HCT116 (cell line): Measurements from ENCODE around the gene DYNLT2. TPM values are rescaled to one million over a fixed set of nuclear protein-coding genes. Genes with fewer than 3 reads are reported as not detected.

Experiments used
- ATAC-seq: fragments of 200-7000 bp; cut with Tn5 transposase; 2 replicates; pipeline ENCODE4 v1.9.1; 2020; ENCODE audit warnings: mild to moderate bottlenecking, moderate library complexity
- BruUV-seq: library from RNA; stranded (reverse); fragments of 400-500 nt; replicated peaks from 2 replicates; lab custom pipeline; 2021; lab: Mats Ljungman, UMichigan
- CTCF ChIA-PET: fragments of 300-600 bp; sonication (Branson Sonifier 250); formaldehyde crosslinking; loops from one replicate; lab custom pipeline; 2021; ENCODE audit warnings: antibody characterized with exemption; lab: Charles Lee
- POLR2A ChIA-PET: fragments of 300-600, 350-600 bp; sonication (Branson Sonifier 250); formaldehyde crosslinking; loops from one replicate; lab custom pipeline; 2021; ENCODE audit warnings: antibody characterized with exemption; lab: Charles Lee
- RAD21 ChIA-PET, 2 experiments: fragments of 300-600 bp; sonication (Branson Sonifier 250); formaldehyde crosslinking; loops; one replicate each; lab custom pipeline; 2023; ENCODE audit warnings: low total read pairs in 2 of 2; ENCODE audit not compliant: uncharacterized antibody in 2 of 2, unreplicated experiment in 2 of 2, low non-redundant PET in 1 of 2; lab: Charles Lee
- DNase-seq: peaks from one replicate; pipeline ENCODE4 v3.0.0-alpha.2; 2010; ENCODE audit warnings: low read depth, low spot score
- H2AFZ ChIP-seq: fragments of 200-600 bp; shearing (Covaris generic), sonication (generic); 2 replicates; pipeline ENCODE4 v1.6.1; 2017; ENCODE audit warnings: low read depth, mixed run types, mixed read lengths, antibody characterized with exemption, low read length; ENCODE audit not compliant: poor library complexity, severe bottlenecking
- H3K27ac ChIP-seq: 2 replicates; pipeline ENCODE4 v1.5.1; 2012; ENCODE audit warnings: low read depth, low read length
- H3K27me3 ChIP-seq: fragments of 200-600 bp; sonication (generic); 2 replicates; pipeline ENCODE4 v1.6.1; 2016; ENCODE audit warnings: mixed run types, low read length, mixed read lengths; ENCODE audit not compliant: insufficient read depth
- H3K36me3 ChIP-seq, 2 experiments: fragments of 200-500 bp in 1 of 2; fragments of 200-600 bp in 1 of 2; sonication (Bioruptor generic) in 1 of 2; sonication (generic) in 1 of 2; 2 replicates each; pipeline versions ENCODE4 v1.5.1 to v1.6.1; 2014 to 2016; ENCODE audit warnings: low read length in 2 of 2, inconsistent platforms in 1 of 2, mixed read lengths in 1 of 2, mixed run types in 1 of 2; ENCODE audit not compliant: insufficient read depth in 2 of 2, control insufficient read depth in 1 of 2
- H3K4me1 ChIP-seq, 2 experiments: fragments of 200-600 bp in 1 of 2; sonication (generic) in 1 of 2; 2 replicates each; pipeline versions ENCODE4 v1.5.1 to v1.6.1; 2012 to 2017; ENCODE audit warnings: low read length in 2 of 2, inconsistent platforms in 1 of 2, mild to moderate bottlenecking in 1 of 2, mixed read lengths in 1 of 2, mixed run types in 1 of 2, moderate library complexity in 1 of 2; ENCODE audit not compliant: insufficient read depth in 2 of 2, control insufficient read depth in 1 of 2
- H3K4me2 ChIP-seq: fragments of 200-600 bp; sonication (generic); 2 replicates; pipeline ENCODE4 v1.6.1; 2017; ENCODE audit warnings: mixed run types, low read length, mixed read lengths
- H3K4me3 ChIP-seq, 2 experiments: fragments of 200-600 bp in 1 of 2; sonication (generic) in 1 of 2; replicated peaks in 1 of 2; 2 replicates each; pipeline ENCODE4 v1.5.1; 2011 to 2016; ENCODE audit warnings: low read length in 2 of 2, control low read depth in 1 of 2, low read depth in 1 of 2, mild to moderate bottlenecking in 1 of 2, mixed read lengths in 1 of 2, mixed run types in 1 of 2
- H3K79me2 ChIP-seq: fragments of 200-600 bp; sonication (generic); 2 replicates; pipeline ENCODE4 v1.6.1; 2017; ENCODE audit warnings: mild to moderate bottlenecking, mixed run types, low read length, moderate library complexity, mixed read lengths; ENCODE audit not compliant: insufficient read depth
- H3K9ac ChIP-seq: fragments of 200-600 bp; sonication (generic); 2 replicates; pipeline ENCODE4 v1.6.1; 2016; ENCODE audit warnings: low read length, mixed read lengths
- H3K9me2 ChIP-seq: fragments of 200-600 bp; sonication (generic), shearing (Covaris generic); 2 replicates; pipeline ENCODE4 v1.6.1; 2017; ENCODE audit warnings: mixed run types, mild to moderate bottlenecking, moderate library complexity; ENCODE audit not compliant: insufficient read depth
- H3K9me3 ChIP-seq, 2 experiments: fragments of 200-500 bp in 1 of 2; fragments of 200-600 bp in 1 of 2; sonication (Bioruptor generic) in 1 of 2; sonication (generic) in 1 of 2; 2 replicates each; pipeline ENCODE4 v1.6.1; 2014 to 2017; ENCODE audit warnings: low read length in 2 of 2, mixed read lengths in 2 of 2, inconsistent platforms in 1 of 2, low read depth in 1 of 2, mild to moderate bottlenecking in 1 of 2, mixed run types in 1 of 2, moderate library complexity in 1 of 2; ENCODE audit not compliant: control insufficient read depth in 1 of 2, insufficient read depth in 1 of 2
- H4K20me1 ChIP-seq: fragments of 200-600 bp; sonication (generic), shearing (Covaris generic); 2 replicates; pipeline ENCODE4 v1.6.1; 2017; ENCODE audit warnings: mixed run types, mild to moderate bottlenecking, moderate library complexity; ENCODE audit not compliant: insufficient read depth
- CBX3 ChIP-seq: IDR thresholded peaks from 2 replicates; pipeline ENCODE4 v1.6.1; 2012; ENCODE audit warnings: low read depth
- EGR1 ChIP-seq: IDR thresholded peaks from 2 replicates; pipeline ENCODE4 v1.6.1; 2012; ENCODE audit warnings: low read depth
- ELF1 ChIP-seq: IDR thresholded peaks from 2 replicates; pipeline ENCODE4 v1.6.1; 2012; ENCODE audit warnings: low read depth, borderline replicate concordance
- EZH2 ChIP-seq: fragments of 200-600 bp; sonication (generic); IDR thresholded peaks from 2 replicates; pipeline ENCODE4 v1.6.1; 2017; ENCODE audit warnings: antibody characterized with exemption, mixed run types
- FOSL1 ChIP-seq: IDR thresholded peaks from 2 replicates; pipeline ENCODE4 v1.6.1; 2012; ENCODE audit warnings: low read depth
- JUND ChIP-seq: IDR thresholded peaks from 2 replicates; pipeline ENCODE4 v1.6.1; 2012
- REST ChIP-seq: IDR thresholded peaks from 2 replicates; pipeline ENCODE4 v1.6.1; 2012; ENCODE audit warnings: low read depth
- SP1 ChIP-seq: IDR thresholded peaks from 2 replicates; pipeline ENCODE4 v1.6.1; 2012; ENCODE audit warnings: low read depth
- TCF7L2 ChIP-seq: IDR thresholded peaks from 2 replicates; pipeline ENCODE4 v1.7.0; 2011; ENCODE audit warnings: borderline replicate concordance, inconsistent platforms; ENCODE audit not compliant: insufficient read depth, insufficient read length; ENCODE audit errors: extremely low read depth
- YY1 ChIP-seq: IDR thresholded peaks from 2 replicates; pipeline ENCODE4 v1.6.1; 2011; ENCODE audit warnings: low read length, low read depth, moderate library complexity, mild to moderate bottlenecking; ENCODE audit not compliant: insufficient replicate concordance; ENCODE audit errors: extremely low read depth
- ZBTB33 ChIP-seq: IDR thresholded peaks from 2 replicates; pipeline ENCODE4 v1.6.1; 2011; ENCODE audit warnings: mild to moderate bottlenecking, low read length, moderate library complexity; ENCODE audit not compliant: insufficient replicate concordance; ENCODE audit errors: extremely low read depth
- intact Hi-C: fragments of 100-400 bp; cut with micrococcal nuclease; formaldehyde crosslinking; loops from 2 replicates; pipeline ENCODE4 v1.10.0; 2022
- total RNA-seq: library from RNA; stranded (reverse); gene quantifications from one replicate; pipeline ENCODE4 v1.2.1, GENCODE V29; 2021; ENCODE audit not compliant: unreplicated experiment
- TF ChIP-seq, protein P1 (sequence below): IDR thresholded peaks from 2 replicates; pipeline ENCODE4 v1.6.1; 2012

DYNLT2 gene
- total RNA-seq, 1 experiment from 2014 or later = 1.5 TPM

GRCh38 chr6:169746556-169746955 lies 4.8 kb downstream of the DYNLT2 start (continued):
- no peak for TF ChIP-seq ZBTB33
- TF ChIP-seq, all 23 proteins: peak for 0

- Histone ChIP-seq H3K27ac (no peak overlapping the region), H2AFZ (no peak overlapping the region), H3K9ac (no peak overlapping the region), H3K36me3 (0 out of 4 replicates have a peak, but pooled peaks cover 0 to 5% of the 10 kb centered on the region in 2 experiments), H3K9me2 (no peaks in the 10 kb centered on the region), H3K27me3 (no peaks in the 10 kb centered on the region), H3K9me3 (peaks cover 0 to 5% of the 10 kb centered on the region in 2 experiments; a peak in 1 of 4 replicates), H3K79me2 (peaks cover 12% of the 10 kb centered on the region), H3K4me1 (peaks cover 0 to 7% of the 10 kb centered on the region in 2 experiments; a peak in 3 of 4 replicates), H4K20me1 (no peaks in the 10 kb centered on the region), H3K4me2 (no peak overlapping the region), H3K4me3 (no peak overlapping the region)
- TF ChIP-seq ELF1 (no peak), JUND (no peak), SP1 (no peak), EGR1 (no peak), YY1 (no peak), TCF7L2 (no peak), REST (no peak), CBX3 (no peak), FOSL1 (no peak), EZH2 (no peak)
- TF ChIP-seq, protein P1, sequence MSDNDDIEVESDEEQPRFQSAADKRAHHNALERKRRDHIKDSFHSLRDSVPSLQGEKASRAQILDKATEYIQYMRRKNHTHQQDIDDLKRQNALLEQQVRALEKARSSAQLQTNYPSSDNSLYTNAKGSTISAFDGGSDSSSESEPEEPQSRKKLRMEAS = no peak
- ChIA-PET RAD21 (no interaction called here), POLR2A (no interaction called here), CTCF (no interaction called here)
- no peak for ATAC-seq
- BruUV-seq = no TSS peak
- intact Hi-C loops = no loop called here
- no peak for DNase-seq
Observed at GRCh38 chr6:169745405-169745804, 6.0 kb downstream of the DYNLT2 start.
